ENCODE results near the gene RNF181. TPM values are rescaled to one million over a fixed set of nuclear protein-coding genes. Genes with fewer than 3 reads are reported as not detected.

Gene RNF181
- total and polyA plus RNA-seq, 2 of the 13 experiments (the other 11 are each of a cell fraction or from before 2014, with no cell fraction given) = 224 to 578 TPM

DNA sequence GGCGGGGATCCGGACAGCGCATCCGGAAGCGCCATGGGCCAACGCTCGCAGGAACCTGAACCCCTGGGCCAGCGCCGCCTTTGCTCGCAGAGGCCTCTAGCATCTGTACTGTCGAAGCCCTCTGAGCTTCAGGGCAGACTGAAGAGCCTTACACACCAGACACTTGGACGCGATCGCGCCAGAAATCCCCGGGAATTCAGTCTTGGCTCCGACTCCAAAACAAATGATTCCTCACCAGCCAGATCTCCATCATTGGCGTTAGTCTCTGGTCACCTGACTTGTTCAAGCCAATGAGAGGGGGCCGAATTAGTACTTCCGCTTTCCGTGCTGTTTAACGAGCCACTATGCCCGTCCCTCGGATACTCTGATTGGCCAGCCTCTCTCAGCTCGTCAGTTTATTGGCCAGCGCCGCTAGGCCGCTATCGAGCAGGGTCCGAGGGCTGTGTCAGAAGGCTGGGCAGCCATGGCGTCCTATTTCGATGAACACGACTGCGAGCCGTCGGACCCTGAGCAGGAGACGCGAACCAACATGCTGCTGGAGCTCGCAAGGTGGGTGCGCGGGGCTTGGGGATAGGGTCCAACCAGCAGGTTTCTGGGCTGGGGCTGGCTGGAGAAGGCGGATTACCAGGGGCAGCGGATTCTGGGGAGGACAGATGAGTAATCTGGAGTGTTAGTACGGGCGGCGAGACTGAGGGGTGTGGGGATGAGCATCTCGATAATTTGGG lies at the start of gene RNF181 (continued):
- 0 out of 2 replicates have a peak, but pooled peaks have one; percentile 52 for TF ChIP-seq HOXA9 (CRISPR knock-in tag; IDR thresholded peaks at IDR 0.05; ENCODE audit: borderline replicate concordance)
- TF ChIP-seq ZNF30 (CRISPR knock-in tag; IDR thresholded peaks at IDR 0.05) = no peak
- TF ChIP-seq, protein P1, sequence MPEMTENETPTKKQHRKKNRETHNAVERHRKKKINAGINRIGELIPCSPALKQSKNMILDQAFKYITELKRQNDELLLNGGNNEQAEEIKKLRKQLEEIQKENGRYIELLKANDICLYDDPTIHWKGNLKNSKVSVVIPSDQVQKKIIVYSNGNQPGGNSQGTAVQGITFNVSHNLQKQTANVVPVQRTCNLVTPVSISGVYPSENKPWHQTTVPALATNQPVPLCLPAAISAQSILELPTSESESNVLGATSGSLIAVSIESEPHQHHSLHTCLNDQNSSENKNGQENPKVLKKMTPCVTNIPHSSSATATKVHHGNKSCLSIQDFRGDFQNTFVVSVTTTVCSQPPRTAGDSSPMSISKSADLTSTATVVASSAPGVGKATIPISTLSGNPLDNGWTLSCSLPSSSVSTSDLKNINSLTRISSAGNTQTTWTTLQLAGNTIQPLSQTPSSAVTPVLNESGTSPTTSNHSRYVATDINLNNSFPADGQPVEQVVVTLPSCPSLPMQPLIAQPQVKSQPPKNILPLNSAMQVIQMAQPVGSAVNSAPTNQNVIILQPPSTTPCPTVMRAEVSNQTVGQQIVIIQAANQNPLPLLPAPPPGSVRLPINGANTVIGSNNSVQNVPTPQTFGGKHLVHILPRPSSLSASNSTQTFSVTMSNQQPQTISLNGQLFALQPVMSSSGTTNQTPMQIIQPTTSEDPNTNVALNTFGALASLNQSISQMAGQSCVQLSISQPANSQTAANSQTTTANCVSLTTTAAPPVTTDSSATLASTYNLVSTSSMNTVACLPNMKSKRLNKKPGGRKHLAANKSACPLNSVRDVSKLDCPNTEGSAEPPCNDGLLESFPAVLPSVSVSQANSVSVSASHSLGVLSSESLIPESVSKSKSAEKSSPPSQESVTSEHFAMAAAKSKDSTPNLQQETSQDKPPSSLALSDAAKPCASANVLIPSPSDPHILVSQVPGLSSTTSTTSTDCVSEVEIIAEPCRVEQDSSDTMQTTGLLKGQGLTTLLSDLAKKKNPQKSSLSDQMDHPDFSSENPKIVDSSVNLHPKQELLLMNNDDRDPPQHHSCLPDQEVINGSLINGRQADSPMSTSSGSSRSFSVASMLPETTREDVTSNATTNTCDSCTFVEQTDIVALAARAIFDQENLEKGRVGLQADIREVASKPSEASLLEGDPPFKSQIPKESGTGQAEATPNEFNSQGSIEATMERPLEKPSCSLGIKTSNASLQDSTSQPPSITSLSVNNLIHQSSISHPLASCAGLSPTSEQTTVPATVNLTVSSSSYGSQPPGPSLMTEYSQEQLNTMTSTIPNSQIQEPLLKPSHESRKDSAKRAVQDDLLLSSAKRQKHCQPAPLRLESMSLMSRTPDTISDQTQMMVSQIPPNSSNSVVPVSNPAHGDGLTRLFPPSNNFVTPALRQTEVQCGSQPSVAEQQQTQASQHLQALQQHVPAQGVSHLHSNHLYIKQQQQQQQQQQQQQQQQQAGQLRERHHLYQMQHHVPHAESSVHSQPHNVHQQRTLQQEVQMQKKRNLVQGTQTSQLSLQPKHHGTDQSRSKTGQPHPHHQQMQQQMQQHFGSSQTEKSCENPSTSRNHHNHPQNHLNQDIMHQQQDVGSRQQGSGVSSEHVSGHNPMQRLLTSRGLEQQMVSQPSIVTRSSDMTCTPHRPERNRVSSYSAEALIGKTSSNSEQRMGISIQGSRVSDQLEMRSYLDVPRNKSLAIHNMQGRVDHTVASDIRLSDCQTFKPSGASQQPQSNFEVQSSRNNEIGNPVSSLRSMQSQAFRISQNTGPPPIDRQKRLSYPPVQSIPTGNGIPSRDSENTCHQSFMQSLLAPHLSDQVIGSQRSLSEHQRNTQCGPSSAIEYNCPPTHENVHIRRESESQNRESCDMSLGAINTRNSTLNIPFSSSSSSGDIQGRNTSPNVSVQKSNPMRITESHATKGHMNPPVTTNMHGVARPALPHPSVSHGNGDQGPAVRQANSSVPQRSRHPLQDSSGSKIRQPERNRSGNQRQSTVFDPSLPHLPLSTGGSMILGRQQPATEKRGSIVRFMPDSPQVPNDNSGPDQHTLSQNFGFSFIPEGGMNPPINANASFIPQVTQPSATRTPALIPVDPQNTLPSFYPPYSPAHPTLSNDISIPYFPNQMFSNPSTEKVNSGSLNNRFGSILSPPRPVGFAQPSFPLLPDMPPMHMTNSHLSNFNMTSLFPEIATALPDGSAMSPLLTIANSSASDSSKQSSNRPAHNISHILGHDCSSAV (CRISPR knock-in tag; IDR thresholded peaks at IDR 0.05; ENCODE audit: borderline replicate concordance) = peak; percentile 72; the same call in 1 of the 2 replicates
- no peak for TF ChIP-seq SATB2 (CRISPR knock-in tag; IDR thresholded peaks at IDR 0.05)
- TF ChIP-seq REPIN1 (CRISPR knock-in tag; IDR thresholded peaks at IDR 0.05; ENCODE audit: borderline replicate concordance, low read depth) = peak; percentile 89
- peak; percentile 41; the same call in 1 of the 2 replicates for TF ChIP-seq SRF (IDR thresholded peaks at IDR 0.05; ENCODE audit: low read depth, low read length)
- peak; percentile 56 for TF ChIP-seq KLF6 (CRISPR knock-in tag; IDR thresholded peaks at IDR 0.05)
- TF ChIP-seq, protein P2, sequence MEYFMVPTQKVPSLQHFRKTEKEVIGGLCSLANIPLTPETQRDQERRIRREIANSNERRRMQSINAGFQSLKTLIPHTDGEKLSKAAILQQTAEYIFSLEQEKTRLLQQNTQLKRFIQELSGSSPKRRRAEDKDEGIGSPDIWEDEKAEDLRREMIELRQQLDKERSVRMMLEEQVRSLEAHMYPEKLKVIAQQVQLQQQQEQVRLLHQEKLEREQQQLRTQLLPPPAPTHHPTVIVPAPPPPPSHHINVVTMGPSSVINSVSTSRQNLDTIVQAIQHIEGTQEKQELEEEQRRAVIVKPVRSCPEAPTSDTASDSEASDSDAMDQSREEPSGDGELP (IDR thresholded peaks at IDR 0.05; ENCODE audit: borderline replicate concordance, low read depth) = no peak
- peak; percentile 75; the same call in 1 of the 2 replicates for TF ChIP-seq ZNF138 (CRISPR knock-in tag; IDR thresholded peaks at IDR 0.05; ENCODE audit: low read depth)
- no peak for TF ChIP-seq KDM4B (CRISPR knock-in tag; IDR thresholded peaks at IDR 0.05)
- no peak for TF ChIP-seq SRSF4 (IDR thresholded peaks at IDR 0.05; ENCODE audit: low read depth, low read length, poor library complexity, severe bottlenecking)
- TF ChIP-seq ZNF317 (CRISPR knock-in tag; IDR thresholded peaks at IDR 0.05) = no peak; the same call in 1 of the 2 replicates
- peak; percentile 87 for TF ChIP-seq U2AF1 (optimal IDR thresholded peaks at IDR 0.05; ENCODE audit: low read depth, low read length)
- TF ChIP-seq ERF (CRISPR knock-in tag; IDR thresholded peaks at IDR 0.05) = peak; percentile 59
- no peak for TF ChIP-seq KDM6A (CRISPR knock-in tag; IDR thresholded peaks at IDR 0.05; ENCODE audit: low read depth)
- TF ChIP-seq, protein P3, sequence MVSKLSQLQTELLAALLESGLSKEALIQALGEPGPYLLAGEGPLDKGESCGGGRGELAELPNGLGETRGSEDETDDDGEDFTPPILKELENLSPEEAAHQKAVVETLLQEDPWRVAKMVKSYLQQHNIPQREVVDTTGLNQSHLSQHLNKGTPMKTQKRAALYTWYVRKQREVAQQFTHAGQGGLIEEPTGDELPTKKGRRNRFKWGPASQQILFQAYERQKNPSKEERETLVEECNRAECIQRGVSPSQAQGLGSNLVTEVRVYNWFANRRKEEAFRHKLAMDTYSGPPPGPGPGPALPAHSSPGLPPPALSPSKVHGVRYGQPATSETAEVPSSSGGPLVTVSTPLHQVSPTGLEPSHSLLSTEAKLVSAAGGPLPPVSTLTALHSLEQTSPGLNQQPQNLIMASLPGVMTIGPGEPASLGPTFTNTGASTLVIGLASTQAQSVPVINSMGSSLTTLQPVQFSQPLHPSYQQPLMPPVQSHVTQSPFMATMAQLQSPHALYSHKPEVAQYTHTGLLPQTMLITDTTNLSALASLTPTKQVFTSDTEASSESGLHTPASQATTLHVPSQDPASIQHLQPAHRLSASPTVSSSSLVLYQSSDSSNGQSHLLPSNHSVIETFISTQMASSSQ (IDR thresholded peaks at IDR 0.05; ENCODE audit: low read depth) = no peak
- TF ChIP-seq, protein P3 (CRISPR knock-in tag; IDR thresholded peaks at IDR 0.05; ENCODE audit: borderline replicate concordance) = no peak; the same call in 1 of the 2 replicates
